Motor neuron (in vitro differentiated cells): Measurements from ENCODE around the gene ZMYND8. TPM values are rescaled to one million over a fixed set of nuclear protein-coding genes. Genes with fewer than 3 reads are reported as not detected.

Source experiments
- ATAC-seq, 8 experiments: fragments of 200-7000 bp; cut with Tn5 transposase; replicated peaks in 6 of 8; 2 replicates each; pipeline ENCODE4 v1.8.0; 2021; ENCODE audit warnings: mild to moderate bottlenecking in 8 of 8, moderate library complexity in 8 of 8
- H3K27ac ChIP-seq, 2 donors: fragments of 250-450 bp; sonication (Bioruptor Pico); 2 replicates each; pipeline ENCODE4 v1.9.0; 2021; ENCODE audit warnings: antibody characterized with exemption in 2 of 2, mild to moderate bottlenecking in 2 of 2, moderate library complexity in 1 of 2
- H3K4me1 ChIP-seq, 2 donors: fragments of 250-450 bp; sonication (Bioruptor Pico); replicated peaks in 1 of 2; 2 replicates each; pipeline ENCODE4 v1.6.1; 2021; ENCODE audit warnings: antibody characterized with exemption in 2 of 2, mild to moderate bottlenecking in 2 of 2, moderate library complexity in 1 of 2
- H3K4me3 ChIP-seq, 5 donors: fragments of 250-450 bp; sonication (Bioruptor Pico); 2 replicates each; pipeline ENCODE4 v1.9.0; 2021; ENCODE audit warnings: antibody characterized with exemption in 5 of 5, mild to moderate bottlenecking in 5 of 5, moderate library complexity in 4 of 5
- WGBS, 10 experiments: fragments of 450-650 bp; shearing (Covaris generic); methylation state at CpG; one replicate each; pipeline ENCODE4 v1.0.0; 2022; 5-methylcytosine and 5-hydroxymethylcytosine counted together
- in situ Hi-C, 9 experiments: fragments of 400-800 bp; cut with MboI; loops; one replicate each; pipeline ENCODE4 v1.15.0; 2021; ENCODE audit warnings: low sequenced_read_pairs in 9 of 9, low pct_unique_long_range_greater_than_20kb in 2 of 9; ENCODE audit not compliant: unreplicated experiment in 9 of 9
- total RNA-seq, 8 experiments: library from RNA; unstranded; fragments of 300-600 nt; gene quantifications; 2 replicates each; pipeline versions ENCODE4 v1.2.3 to v1.2.4, GENCODE V29; 2022

The ZMYND8 gene
- total RNA-seq, 8 experiments from 2014 or later, result 18.1 to 90.8 (median 36.7) TPM

DNA sequence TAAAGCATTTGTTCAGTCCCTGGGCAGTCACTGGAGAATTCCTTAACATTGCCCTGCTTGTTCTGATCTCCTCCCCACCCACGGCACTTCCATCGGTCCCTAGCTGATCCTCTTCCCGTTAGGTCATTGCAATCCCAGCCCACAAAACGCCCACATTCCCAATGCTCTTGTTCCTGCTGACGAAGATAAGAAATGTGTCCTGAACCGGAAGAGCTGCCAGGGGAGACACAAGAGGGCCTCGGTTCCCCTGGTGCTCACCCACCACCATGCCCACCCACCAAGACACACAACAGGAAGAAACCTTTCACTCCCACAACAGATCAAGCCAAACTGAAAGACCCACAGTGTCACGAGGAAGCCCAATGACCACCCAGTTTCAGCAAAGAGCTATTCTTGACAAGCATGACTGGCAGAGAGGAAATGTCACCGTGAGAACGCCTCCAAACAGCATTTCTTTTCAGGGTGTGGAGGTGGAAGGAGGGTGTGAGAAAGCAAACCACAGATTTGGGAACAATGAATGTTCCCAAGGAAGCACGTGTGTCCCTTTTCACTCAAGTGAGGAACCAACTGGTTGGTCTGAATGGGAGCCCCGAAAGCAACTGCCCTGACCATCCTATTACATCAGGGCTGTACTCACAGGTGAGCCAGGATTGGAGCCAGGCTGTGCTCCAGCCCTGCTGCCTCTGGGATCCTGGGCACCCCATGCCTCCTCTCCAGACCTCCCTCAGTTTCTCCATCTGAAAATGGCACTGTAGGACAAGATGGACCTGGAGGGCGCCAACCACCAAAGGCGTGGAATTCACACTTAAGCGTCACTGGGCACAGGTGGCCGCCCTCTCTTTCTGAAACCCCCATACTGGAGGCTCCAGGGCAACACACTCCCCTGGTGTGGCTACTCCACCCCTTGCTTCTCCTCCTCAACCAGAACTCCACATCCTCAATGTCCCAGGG lies 97.5 kb downstream of the ZMYND8 start:
- Histone ChIP-seq H3K27ac (no peak overlapping the region), H3K4me3 (no peak overlapping the region), H3K4me1 (peaks cover 0 to 18% of the 10 kb centered on the region in 2 donors)
- WGBS, 10 experiments, result 34 to 97% (median 80%) methylated on average over 1 to 12 of the region's 16 CpGs; no CpG with 5 or more reads in 1 of the 10 experiments
- in situ Hi-C loops, result loop anchor here in 1 of 9 experiments (25.0 kb wide), 1 partner anchor 128 kb away; no protein-coding TSS in a partner anchor
- ATAC-seq, result peak in 2 of 8 experiments; percentile 22 to 71

DNA sequence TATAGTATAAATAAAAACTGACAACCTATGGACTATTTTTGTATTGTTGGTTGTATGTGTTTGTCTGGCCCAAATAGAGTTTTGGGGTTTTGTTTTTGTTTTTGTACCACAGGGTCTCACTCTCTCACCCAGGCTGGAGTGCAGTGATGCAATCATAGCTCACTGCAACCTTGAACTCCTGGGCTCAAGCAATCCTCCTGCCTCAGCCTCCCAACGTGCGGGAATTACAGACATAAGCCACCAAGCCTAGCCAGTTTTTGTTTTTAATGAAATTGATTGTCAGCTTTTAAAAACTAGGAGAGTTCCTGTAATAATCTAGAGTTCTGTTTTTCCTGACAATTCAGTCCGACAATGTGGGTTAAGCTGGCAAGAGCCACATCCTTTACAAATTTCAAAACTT lies 98.7 kb downstream of the ZMYND8 start:
- in situ Hi-C loops, result loop anchor here in 1 of 9 experiments (25.0 kb wide), 1 partner anchor 130 kb away; no protein-coding TSS in a partner anchor
- no peak for ATAC-seq
- 82 to 100% (median 98%) methylated on average over 1 to 3 of the region's 3 CpGs; no CpG with 5 or more reads in 4 of the 10 experiments for WGBS, 10 experiments
- Histone ChIP-seq H3K4me1 (peaks cover 0 to 6% of the 10 kb centered on the region in 2 donors), H3K4me3 (no peak overlapping the region), H3K27ac (no peak overlapping the region)

DNA sequence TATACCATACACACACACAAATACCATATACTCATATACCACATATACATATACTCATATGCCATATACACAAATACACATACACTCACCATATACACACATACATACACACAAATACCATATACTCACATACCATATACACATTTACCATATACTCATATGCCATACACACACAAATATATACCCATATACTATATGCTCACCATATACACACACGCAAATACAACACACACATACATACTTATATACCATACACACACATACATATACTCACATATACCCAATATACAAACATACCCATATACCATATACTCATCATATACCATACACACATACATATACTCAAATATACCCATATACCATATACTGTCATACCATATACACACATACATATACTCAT lies 99.2 kb downstream of the ZMYND8 start:
- Histone ChIP-seq H3K27ac (peak overlapping the region in 1 of 2 donors; percentile 39), H3K4me3 (no peak overlapping the region), H3K4me1 (peaks cover 0 to 4% of the 10 kb centered on the region in 2 donors)
- peak in 1 of 8 experiments; percentile 7 for ATAC-seq
- in situ Hi-C loops, result loop anchor here in 1 of 9 experiments (25.0 kb wide), 1 partner anchor 130 kb away; no protein-coding TSS in a partner anchor
- WGBS, 10 experiments, result 83 to 100% (median 100%) methylated on average over 1 of the region's 1 CpG; no CpG with 5 or more reads in 3 of the 10 experiments

DNA sequence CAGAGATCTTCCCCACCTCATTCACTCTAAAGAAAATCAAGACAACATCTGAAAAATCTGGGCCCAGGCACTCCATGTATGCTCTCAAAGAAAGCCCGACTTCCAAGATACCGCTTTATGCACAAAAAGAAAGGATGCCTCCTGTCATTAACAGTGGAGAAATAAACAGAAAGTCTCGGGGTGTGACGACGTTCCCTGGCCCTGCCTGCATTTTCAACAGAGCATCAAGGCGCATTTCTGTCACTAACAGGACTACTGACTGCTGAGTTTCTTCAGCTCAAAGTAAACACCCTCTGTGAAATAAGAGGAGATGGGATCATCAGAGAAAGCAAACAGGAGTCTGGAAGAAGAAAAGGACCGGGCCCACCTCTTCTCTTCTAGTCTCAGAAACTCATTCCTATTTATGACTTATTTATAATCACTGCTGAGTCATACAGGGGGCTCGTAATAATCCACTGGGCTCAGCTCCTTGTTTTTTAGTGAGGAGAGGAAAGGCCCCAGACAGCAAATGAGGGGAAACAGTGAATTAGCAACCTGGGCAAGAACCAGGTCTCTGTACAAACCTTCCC lies 99.7 kb downstream of the ZMYND8 start:
- in situ Hi-C loops, result loop anchor here in 1 of 9 experiments (25.0 kb wide), 1 partner anchor 131 kb away; no protein-coding TSS in a partner anchor
- H3K27ac ChIP-seq, result peak overlapping the region in 1 of 2 donors; percentile 39
- WGBS, 10 experiments, result 58 to 100% (median 88%) methylated on average over 1 to 7 of the region's 8 CpGs; no CpG with 5 or more reads in 1 of the 10 experiments

DNA sequence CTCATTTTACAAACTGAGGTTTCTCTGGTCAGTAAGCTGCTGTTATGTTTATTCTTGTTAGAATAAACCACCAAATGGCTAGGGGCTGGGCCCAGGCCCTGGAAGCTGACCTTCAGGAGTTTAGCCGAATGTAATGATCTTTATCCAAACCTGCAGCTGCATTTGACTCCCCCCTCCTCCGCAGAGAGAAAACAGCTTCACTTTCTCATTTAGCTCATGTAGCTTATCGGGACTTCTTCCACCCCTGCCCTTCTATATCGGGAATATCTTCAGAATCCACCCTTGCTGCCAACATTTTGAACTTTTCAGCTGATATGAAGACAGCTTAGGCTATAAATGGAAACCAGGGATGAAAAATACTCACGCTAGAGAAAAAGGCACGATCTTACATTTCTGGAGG lies 102.6 kb downstream of the ZMYND8 start:
- in situ Hi-C loops, result loop anchor here in 1 of 9 experiments (25.0 kb wide), 1 partner anchor 133 kb away; no protein-coding TSS in a partner anchor
- ATAC-seq, result no peak
- Histone ChIP-seq H3K4me1 (no peaks in the 10 kb centered on the region), H3K4me3 (no peak overlapping the region), H3K27ac (no peak overlapping the region)
- WGBS, 10 experiments, result 72 to 100% (median 87%) methylated on average over 1 to 6 of the region's 6 CpGs; no CpG with 5 or more reads in 2 of the 10 experiments

More for the DNA sequence above, 99.7 kb downstream of the ZMYND8 start:
- no peak overlapping the region for H3K4me3 ChIP-seq
- H3K4me1 ChIP-seq, result no peaks in the 10 kb centered on the region
- ATAC-seq, result peak in 6 of 8 experiments; percentile 12 to 82 (median 38)

DNA sequence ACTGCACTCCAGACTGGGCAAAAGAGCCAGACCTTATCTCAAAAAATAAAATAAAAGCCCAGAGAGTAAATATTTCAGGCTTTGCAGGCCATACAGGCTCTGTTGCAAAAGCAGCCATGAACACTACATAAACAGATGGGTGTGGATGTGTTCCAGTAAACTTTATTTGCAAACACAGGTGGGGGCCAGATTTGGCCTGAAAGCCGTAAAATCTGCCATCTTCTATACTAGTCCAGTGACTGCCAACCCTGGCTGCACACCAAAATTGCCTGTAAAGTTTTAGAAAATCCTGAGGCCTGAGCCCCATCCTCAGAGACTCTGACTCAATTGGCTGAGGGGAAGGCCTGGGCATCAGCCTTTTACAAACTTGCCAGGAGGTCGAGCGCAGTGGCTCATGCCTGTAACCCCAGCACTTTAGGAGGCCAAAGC lies 103.6 kb downstream of the ZMYND8 start:
- H3K4me1 ChIP-seq, result no peaks in the 10 kb centered on the region
- WGBS, 10 experiments, result 73 to 96% methylated on average over 3 of the region's 3 CpGs; no CpG with 5 or more reads in 8 of the 10 experiments
- H3K27ac ChIP-seq, result no peak overlapping the region
- in situ Hi-C loops, result loop anchor here in 1 of 9 experiments (25.0 kb wide), 1 partner anchor 134 kb away; no protein-coding TSS in a partner anchor
- ATAC-seq, result peak in 3 of 8 experiments; percentile 52 to 85 (median 60)
- H3K4me3 ChIP-seq, result no peak overlapping the region

DNA sequence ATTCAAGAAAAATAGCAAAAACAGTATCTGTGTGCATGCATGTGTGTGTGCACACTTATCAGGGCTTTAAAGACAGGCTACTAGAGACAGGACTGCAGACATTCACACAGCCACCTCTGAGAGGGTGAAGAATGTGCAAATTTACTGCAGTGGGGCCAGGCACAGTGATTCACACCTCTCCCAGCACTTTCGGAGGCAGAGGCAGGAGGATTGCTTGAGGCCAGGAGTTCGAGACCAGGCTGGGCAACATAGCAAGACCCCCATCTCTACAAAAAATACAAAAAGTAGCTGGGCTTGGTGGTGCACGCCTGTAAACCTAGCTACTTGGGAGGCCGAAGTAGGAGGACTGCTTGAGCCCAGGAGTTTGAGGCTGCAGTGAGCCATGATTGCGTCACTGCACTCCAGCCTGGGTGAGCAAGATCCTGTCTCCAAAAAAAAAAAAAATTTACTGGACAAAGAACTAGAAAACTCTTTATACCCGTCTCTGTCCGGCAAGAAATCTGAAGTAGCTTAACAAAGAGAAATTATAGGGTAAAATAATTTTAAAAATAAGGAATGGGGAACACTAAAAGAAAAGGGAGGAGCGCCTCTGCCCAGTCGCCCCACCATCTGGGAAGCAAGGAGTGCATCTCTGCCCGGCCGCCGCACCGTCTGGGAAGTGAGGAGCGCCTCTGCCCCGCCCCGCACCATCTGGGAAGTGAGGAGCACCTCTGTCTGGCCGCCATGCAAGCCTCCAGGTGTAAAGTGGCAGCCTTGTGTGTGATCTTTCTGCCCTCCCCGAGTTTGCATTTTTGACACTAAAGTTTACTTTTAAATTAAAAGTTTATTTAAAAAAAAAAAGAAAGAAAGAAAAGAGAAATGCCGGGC lies 105.1 kb downstream of the ZMYND8 start:
- H3K27ac ChIP-seq, result no peak overlapping the region
- 94 to 100% (median 97%) methylated on average over 3 to 15 of the region's 19 CpGs; no CpG with 5 or more reads in 2 of the 10 experiments for WGBS, 10 experiments
- no peak overlapping the region for H3K4me3 ChIP-seq
- no peak for ATAC-seq
- in situ Hi-C loops, result loop anchor here in 1 of 9 experiments (25.0 kb wide), 1 partner anchor 136 kb away; no protein-coding TSS in a partner anchor
- no peaks in the 10 kb centered on the region for H3K4me1 ChIP-seq

DNA sequence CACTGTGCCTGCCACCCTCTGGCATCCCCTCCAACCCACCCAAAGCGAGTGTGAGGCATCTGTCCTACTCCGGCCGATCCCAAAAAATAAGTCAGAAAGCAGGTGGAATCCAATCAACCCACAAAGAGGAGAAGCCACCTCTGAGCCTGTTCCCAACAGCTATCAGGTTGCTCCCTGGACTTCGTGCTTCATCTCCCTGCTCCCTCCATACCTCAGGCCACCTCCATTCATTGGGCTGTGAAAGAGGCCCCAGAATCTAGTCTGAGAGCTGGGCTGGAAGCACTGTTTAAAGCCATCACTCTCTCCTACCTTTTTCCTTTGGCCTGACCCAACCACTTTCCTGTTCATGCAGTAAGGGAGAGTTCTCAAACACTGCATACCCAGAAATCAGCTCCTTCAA lies 106.1 kb downstream of the ZMYND8 start:
- no peaks in the 10 kb centered on the region for H3K4me1 ChIP-seq
- in situ Hi-C loops, result loop anchor here in 1 of 9 experiments (25.0 kb wide), 1 partner anchor 137 kb away; no protein-coding TSS in a partner anchor
- WGBS, 10 experiments, result 100% methylated on average over 1 to 4 of the region's 4 CpGs; no CpG with 5 or more reads in 7 of the 10 experiments
- ATAC-seq, result no peak
- no peak overlapping the region for H3K4me3 ChIP-seq
- H3K27ac ChIP-seq, result no peak overlapping the region

DNA sequence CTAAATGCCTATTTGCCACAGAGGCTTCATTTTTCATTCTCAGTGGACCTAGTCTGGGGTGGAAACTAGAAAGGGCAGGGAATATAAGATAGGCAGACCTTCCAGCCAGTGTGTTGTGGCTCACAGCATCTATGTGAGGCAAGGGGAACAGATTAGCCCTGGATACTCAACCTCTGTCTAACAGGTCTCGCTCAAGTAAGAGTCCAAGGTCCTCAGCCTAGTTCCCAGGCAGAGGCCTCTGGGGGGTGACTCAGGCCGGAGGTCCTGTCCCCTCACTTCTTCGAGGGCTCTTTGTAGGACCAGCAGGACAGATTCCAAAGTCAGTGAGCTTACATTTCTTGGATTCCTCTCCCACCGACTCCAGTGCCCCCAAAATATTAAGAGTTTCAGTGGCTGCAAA lies 106.6 kb downstream of the ZMYND8 start:
- ATAC-seq, result no peak
- no peak overlapping the region for H3K27ac ChIP-seq
- 70 to 100% (median 84%) methylated on average over 2 to 4 of the region's 4 CpGs; no CpG with 5 or more reads in 6 of the 10 experiments for WGBS, 10 experiments
- in situ Hi-C loops, result loop anchor here in 1 of 9 experiments (25.0 kb wide), 1 partner anchor 137 kb away; no protein-coding TSS in a partner anchor
- no peak overlapping the region for H3K4me3 ChIP-seq
- no peaks in the 10 kb centered on the region for H3K4me1 ChIP-seq

DNA sequence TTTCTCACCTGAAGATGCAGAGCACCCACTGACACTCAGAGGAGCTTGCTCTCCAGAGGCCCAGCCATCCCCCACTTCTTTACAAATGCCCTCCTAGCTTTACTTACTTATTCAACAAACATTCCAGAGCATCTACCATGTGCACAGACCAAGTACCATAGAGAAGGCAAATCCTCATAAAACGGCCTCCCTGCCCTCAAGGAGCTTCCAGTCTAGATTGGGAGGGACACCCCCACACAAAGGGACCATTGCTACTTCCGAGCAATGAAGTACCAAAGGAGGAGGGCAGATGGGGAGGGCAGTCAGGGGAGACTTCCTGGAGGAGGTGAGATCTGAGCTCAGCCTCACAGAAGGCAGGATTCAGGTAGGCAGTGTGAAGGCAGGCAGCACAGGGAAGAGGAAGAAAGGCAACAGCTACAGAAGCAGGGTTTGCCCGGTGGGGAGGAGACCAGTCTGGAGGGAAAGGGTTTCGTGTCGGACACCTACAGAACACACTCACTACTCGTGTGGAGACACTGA lies 108.0 kb downstream of the ZMYND8 start:
- no peak for ATAC-seq
- in situ Hi-C loops, result no loop called here
- Histone ChIP-seq H3K4me1 (peaks cover 0 to 4% of the 10 kb centered on the region in 2 donors), H3K4me3 (no peak overlapping the region), H3K27ac (no peak overlapping the region)
- 80 to 100% (median 93%) methylated on average over 1 to 6 of the region's 6 CpGs; no CpG with 5 or more reads in 5 of the 10 experiments for WGBS, 10 experiments

DNA sequence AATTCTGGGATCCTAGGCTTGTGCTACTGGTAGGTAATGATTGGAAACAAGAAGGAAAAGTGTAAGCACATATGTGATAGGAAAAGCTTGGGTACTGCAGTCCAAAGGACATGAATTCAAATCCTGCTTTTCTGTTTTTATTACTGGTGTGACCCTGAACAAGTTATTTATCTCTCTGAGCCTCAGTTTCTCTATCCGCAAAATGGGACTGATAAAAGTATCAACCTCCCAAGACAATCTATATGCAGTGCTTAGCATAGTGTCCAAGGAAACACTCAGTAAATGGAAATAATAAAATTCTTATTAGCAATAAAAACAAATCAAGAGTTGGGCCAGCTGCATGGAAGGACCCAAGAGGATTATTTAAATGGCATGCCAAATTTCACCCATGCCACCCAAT lies 108.5 kb downstream of the ZMYND8 start:
- 89 to 100% (median 100%) methylated on average over 1 of the region's 1 CpG; no CpG with 5 or more reads in 2 of the 10 experiments for WGBS, 10 experiments
- Histone ChIP-seq H3K4me1 (peaks cover 2 to 9% of the 10 kb centered on the region in 2 donors), H3K27ac (no peak overlapping the region), H3K4me3 (no peak overlapping the region)
- no peak for ATAC-seq
- in situ Hi-C loops, result no loop called here
